ENCODE data around the gene GPC3. TPM values are rescaled to one million over a fixed set of nuclear protein-coding genes. Genes with fewer than 3 reads are reported as not detected.
"Not testable (repeated sequence)": the region's sequence is repeated elsewhere in the genome, so short reads cannot be mapped to it uniquely, and the experiment has no call there.

The GPC3 gene
- total RNA-seq, 1 experiment from 2014 or later = not detected

- no peak for DNase-seq (ENCODE audit: low read depth)
Observed at GRCh38 chrX:133999031-133999705, 13.8 kb upstream of the GPC3 start.

DNA sequence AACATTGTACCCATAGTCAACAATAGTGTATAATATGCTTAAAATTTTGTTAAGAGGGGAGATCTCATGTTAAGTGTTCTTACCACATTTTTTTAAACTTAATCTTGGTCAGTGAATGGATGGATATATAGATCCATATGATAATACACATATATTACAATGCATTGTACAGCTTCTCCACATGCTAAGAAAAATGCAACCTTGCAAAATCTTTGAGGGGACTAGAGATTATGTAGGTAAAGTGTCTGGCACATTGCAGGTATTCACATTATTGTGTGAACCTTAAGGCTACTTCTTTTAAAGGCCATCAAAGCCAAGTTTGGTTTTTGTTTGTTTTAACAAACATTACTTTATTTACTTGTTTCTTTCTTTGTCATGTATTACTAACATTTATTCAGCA lies 10.4 kb upstream of the GPC3 start:
- no peak for DNase-seq (ENCODE audit: low read depth)

- DNase-seq (ENCODE audit: low read depth) = no peak
Observed at GRCh38 chrX:133994576-133994975, 9.2 kb upstream of the GPC3 start.

- no peak for DNase-seq (ENCODE audit: low read depth)
Observed at GRCh38 chrX:133992882-133993281, 7.5 kb upstream of the GPC3 start.

DNA sequence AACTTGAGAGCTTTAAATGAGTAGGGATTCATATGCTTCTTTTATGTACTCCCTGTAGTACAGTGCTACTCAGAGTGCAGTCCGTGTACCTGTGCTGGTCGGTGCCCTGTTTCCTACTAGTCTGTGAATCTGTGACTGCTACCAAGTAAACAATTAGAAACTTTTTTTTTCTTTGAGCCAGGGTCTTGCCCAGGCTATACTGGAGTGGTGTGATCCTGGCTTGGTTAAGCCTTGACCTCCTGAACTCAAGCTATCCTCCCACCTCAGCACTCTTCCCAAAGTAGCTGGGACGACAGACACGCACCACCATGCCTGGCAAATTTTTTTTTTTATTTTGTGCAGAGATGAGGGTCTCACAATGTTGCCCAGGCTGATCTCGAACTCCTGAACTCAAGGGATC lies 6.4 kb upstream of the GPC3 start:
- DNase-seq (ENCODE audit: low read depth) = no peak

DNA sequence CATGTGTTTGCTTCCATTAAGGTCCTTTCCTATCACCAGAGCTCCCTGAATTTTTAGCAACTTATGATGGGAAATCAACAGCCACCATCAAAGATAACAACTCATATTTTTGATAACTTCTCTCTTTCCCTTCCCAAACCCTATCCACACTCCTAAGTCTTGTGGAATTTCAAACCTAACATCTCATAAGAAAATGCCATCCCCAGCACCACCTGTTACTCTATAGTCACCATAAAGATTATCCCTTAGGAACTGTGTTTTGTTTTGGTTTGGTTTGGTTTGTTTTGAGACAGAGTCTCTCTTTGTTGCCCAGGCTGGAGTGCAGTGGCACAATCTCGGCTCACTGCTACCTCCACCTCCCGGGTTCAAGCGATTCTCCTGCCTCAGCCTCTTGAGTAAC lies 5.7 kb upstream of the GPC3 start:
- not testable (repeated sequence) for DNase-seq (ENCODE audit: low read depth)

DNA sequence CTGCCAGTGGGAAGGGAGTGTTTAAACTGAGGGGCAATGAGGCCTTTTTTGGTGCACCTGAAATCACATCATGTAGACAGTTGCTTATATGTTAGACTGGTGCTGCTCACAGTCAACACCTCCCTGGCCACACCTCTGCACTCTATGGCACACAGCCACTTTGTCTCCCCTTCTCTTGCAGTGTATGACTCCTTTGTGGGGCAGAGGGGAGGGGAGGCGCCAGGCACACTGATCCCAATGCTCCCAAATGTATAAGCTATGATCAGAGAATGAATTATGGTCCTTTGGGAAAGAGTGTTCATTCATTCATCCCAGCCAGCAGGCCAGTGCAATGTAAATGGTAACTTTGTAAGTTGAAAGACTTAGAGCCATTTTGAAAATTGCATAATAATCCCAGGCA lies 4.6 kb upstream of the GPC3 start:
- no peak for DNase-seq (ENCODE audit: low read depth)

GRCh38 chrX:133989490-133989889 lies 4.1 kb upstream of the GPC3 start:
- DNase-seq (ENCODE audit: low read depth) = no peak

- DNase-seq (ENCODE audit: low read depth) = no peak
Observed at GRCh38 chrX:133988010-133988409, 2.6 kb upstream of the GPC3 start.

- DNase-seq (ENCODE audit: low read depth) = no peak
Observed at GRCh38 chrX:133987188-133987587, 1.8 kb upstream of the GPC3 start.

GRCh38 chrX:133985967-133986683 lies 731 bp upstream of the GPC3 start:
- DNase-seq (ENCODE audit: low read depth) = no peak

GRCh38 chrX:133984857-133985163 lies 584 bp downstream of the GPC3 start:
- no peak for DNase-seq (ENCODE audit: low read depth)

GRCh38 chrX:133983974-133984845 lies 1.2 kb downstream of the GPC3 start:
- DNase-seq (ENCODE audit: low read depth) = no peak

DNA sequence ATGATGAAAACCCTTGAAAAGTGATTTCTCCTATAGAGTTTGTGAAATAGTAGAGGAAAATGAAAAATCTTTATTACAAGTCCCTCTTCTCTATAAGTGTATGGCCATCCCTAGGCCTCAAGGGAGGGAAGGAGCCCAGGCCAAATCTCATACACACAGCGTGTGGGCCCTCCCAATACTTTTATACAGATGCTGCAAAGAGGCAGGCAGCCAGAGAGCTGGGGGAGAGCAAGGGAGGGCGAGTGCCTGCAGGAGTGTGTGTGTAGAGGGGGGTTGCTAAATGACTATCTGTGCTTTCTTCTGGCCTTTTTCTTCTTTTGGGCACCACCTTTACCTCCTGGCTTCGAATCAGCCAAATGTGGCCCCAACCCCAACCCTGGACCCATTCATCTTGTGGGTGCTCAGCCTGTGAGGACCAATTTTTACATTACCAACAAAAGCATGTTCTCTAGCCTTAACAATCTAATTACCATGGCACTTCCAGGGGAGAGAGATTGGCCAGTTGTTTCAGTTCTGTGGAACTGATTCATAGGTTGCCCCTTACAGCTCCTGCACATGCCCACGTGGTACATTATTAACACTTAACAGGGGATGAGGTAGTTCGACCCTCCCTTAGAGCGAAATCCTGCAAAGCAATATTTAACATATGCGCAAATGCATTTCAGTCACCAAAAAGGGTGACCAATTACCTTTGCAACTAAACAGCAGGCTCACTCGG lies 2.0 kb downstream of the GPC3 start:
- no peak for DNase-seq (ENCODE audit: low read depth)

GRCh38 chrX:133981924-133982323 lies 3.5 kb downstream of the GPC3 start:
- DNase-seq (ENCODE audit: low read depth) = no peak

GRCh38 chrX:133980832-133981588 lies 4.4 kb downstream of the GPC3 start:
- DNase-seq (ENCODE audit: low read depth) = no peak

- no peak for DNase-seq (ENCODE audit: low read depth)
Observed at GRCh38 chrX:133980406-133980805, 5.0 kb downstream of the GPC3 start.

DNA sequence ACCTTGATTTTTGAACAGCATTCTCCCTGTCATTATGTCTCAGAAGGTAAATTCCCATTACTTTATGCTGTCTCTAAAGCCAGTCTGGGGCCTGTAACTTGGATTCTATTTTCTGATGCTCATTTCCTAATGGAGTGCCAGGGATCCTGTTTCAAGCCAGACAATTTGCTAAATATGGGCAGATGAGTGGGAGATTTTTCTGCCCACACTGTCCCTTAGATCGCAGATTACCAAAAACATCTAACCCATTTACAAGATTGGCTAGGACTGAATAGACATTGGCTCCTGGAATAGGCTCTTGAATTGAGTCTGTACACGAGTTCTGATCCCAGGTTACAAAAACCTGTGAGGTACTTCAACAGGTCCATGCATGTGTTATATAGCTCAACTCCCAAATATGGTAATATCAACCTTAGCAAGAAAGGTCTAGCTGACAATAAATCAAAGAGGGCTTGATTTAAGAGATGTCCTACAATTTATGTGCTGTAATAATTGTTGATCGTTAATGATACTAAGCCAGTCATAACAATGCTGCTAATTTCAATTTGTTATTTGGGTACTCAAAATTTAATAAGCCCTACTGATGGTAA lies 5.7 kb downstream of the GPC3 start:
- DNase-seq (ENCODE audit: low read depth) = no peak

DNA sequence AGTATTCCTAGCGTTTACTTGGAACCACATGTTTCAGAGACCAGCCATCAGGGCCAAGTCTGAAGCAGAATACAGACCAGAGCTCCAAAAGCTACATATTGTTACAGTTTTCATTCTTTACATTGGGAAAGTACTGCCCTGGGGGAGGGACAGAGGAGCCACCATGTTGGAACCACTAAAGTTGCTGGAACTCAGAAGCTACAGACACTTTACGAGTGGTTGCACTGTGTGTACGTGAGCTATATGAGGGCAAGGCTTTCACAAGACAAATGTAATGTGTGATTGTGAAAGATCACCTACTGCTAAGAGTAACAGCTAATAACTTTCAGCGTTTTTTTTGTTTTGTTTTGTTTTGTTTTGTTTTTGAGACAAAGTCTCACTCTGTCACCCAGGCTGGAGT lies 11.7 kb downstream of the GPC3 start:
- DNase-seq (ENCODE audit: low read depth) = no peak

DNA sequence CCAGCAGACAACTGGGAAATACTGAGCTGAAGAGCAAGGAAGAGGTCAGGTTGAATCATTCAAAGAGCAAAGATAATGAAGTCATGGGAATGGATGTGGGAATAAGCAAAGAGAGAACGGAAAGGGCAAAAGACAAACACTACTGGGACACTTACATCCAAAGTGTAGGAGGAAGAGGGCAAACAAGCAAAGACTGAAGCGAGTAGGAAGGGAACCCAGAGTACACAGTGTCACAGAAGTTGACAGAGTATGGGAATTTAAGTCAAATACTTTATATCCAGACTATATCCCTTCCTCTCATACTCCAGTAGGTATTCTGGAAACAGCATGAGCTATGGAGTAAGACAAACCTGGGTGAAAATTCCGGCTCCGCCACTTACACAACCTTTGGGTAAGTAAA lies 12.5 kb downstream of the GPC3 start:
- no peak for DNase-seq (ENCODE audit: low read depth)

DNA sequence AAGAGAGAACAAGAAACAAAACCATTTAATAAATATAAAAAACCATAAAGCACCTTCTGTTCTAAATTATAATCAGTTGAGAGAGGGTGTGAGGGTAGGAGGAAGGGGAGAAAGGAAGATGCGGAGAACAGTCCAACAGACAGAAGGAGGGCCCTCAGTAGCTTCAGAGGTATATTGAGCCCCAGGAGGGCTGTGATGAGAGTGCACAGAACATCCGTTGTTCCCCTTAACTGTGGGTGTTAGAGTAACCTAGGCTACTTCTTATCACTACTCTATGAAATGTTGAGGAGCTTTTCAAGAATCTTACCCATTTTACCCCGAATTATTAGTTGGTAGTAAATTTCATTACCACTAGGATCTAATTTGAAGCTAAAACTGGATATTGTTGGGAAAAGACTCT lies 13.8 kb downstream of the GPC3 start:
- no peak for DNase-seq (ENCODE audit: low read depth)
